ENCODE measurements around the gene RTN3. TPM values are rescaled to one million over a fixed set of nuclear protein-coding genes. Genes with fewer than 3 reads are reported as not detected.

Gene RTN3
- total and polyA plus RNA-seq, 9 of the 15 experiments (the other 6 are each of a cell fraction or from before 2014, with no cell fraction given): 41.6 to 169 (median 93.5) TPM

DNA sequence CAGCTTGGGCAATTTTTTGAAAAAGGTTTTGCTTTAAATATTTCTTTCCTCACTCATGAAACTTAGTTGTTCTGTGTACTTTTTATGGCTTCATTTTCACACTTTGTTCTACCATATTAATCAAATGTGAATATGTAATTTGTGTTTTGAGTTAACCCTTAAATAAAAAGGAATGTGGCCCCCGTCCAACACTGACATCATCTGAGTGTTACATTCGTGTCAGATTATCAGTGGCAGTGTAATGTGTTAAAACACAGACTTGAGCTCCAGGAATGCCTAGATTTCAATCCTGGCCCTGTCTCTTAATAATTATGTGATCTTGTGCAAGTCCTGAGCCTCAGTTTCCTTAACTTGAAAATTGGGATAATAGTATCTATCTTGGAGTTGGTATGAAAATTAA is 5.6 kb downstream of the RTN3 start:
- H3K4me2 ChIP-seq (ENCODE audit: insufficient read depth, low read length): no peak overlapping the region
- peaks cover 21 to 51% of the 10 kb centered on the region in 2 experiments for H3K4me1 ChIP-seq (replicated peaks in 1 of 2; ENCODE audit: control insufficient read depth in 2 of 2, insufficient read depth in 2 of 2, low read length in 2 of 2)
- no peaks in the 10 kb centered on the region for H3K9me3 ChIP-seq (replicated peaks; ENCODE audit: control insufficient read depth, insufficient read depth, low read depth, low read length)
- H3K4me3 ChIP-seq: no peak overlapping the region
- no peak overlapping the region for H2AFZ ChIP-seq (ENCODE audit: low read depth, low read length)
- H3K27me3 ChIP-seq (ENCODE audit: control insufficient read depth in 2 of 2, insufficient read depth in 2 of 2, low read length in 2 of 2): no peaks in the 10 kb centered on the region
- H3K9me1 ChIP-seq (ENCODE audit: control insufficient read depth, insufficient read depth, low read length): no peaks in the 10 kb centered on the region
- ChIA-PET CTCF (ENCODE audit: low intra/inter-chr PET ratio) (no interaction called here), POLR2A (interaction anchor here (0.6 to 2.4 kb wide), 5 partner anchors 8 to 270 kb away, joined by 3 to 7 read pairs (median 3); no protein-coding TSS in a partner anchor)
- DNase-seq (ENCODE audit: extremely low read depth in 1 of 4, low spot score in 3 of 4) (no peak), ATAC-seq (no peak), FAIRE-seq (no peak)
- H4K20me1 ChIP-seq (replicated peaks; ENCODE audit: control insufficient read depth, insufficient read depth, low read length): peaks cover 8% of the 10 kb centered on the region
- WGBS (ENCODE audit: insufficient coverage, low coverage, missing lambda C conversion rate): 22% methylated on average over 2 of the region's 2 CpGs
- H3K36me3 ChIP-seq (ENCODE audit: control insufficient read depth, insufficient read depth, low read length): peaks cover 18% of the 10 kb centered on the region; the same call in 2 of the 3 replicates
- no peak overlapping the region for H3K27ac ChIP-seq (ENCODE audit: extremely low read depth, low read depth, low read length)
- peaks cover 97% of the 10 kb centered on the region for H3K79me2 ChIP-seq (ENCODE audit: control insufficient read depth, insufficient read depth, low read length)
- BruUV-seq (replicated peaks): no TSS peak
- intact Hi-C loops (cut with micrococcal nuclease) (no loop called here), in situ Hi-C loops (cut with MboI) (no loop called here)
- no peak overlapping the region for H3K9ac ChIP-seq (ENCODE audit: insufficient read depth in 1 of 2, low read depth in 2 of 2, low read length in 2 of 2)
- TF ChIP-seq SMARCA4 (IDR thresholded peaks at IDR 0.05) (no peak), JUND (IDR thresholded peaks at IDR 0.05; ENCODE audit: borderline replicate concordance, low read depth, low read length) (0 out of 2 replicates have a peak, but pooled peaks have one; percentile 14), JUND (tag; IDR thresholded peaks at IDR 0.05; ENCODE audit: borderline replicate concordance, low read depth, low read length) (no peak), NFIC (IDR thresholded peaks at IDR 0.05) (0 out of 2 replicates have a peak, but pooled peaks have one; percentile 13), STAT5B (CRISPR knock-in tag; IDR thresholded peaks at IDR 0.05) (no peak), ATF7 (IDR thresholded peaks at IDR 0.05) (peak; percentile 30; the same call in 1 of the 2 replicates)

DNA sequence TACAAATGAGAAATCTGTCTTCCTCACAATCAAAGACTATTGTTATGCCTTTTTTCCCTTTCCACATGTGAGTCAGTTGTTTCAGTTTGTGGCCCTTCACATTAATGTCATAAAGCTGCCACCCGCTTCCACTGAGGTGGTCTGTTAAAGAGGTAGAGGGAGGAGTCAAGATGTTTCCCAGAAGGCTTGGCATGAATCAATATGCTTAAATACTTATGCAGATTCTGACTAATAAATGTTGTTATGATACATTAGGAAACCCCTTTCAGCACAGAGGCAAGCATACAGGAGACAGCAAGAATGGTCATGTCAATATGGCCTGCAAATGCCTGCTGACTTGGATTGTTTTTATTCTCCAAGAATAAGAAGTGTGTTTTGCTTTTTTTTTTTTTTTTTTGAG is 6.5 kb downstream of the RTN3 start:
- in situ Hi-C loops (cut with MboI): no loop called here
- H3K27ac ChIP-seq (ENCODE audit: extremely low read depth, low read depth, low read length): no peak overlapping the region; the same call in 2 of the 3 replicates
- ChIA-PET POLR2A (interaction anchor here (0.8 to 1.8 kb wide), 3 partner anchors 15 to 189 kb away, joined by 3 to 6 read pairs (median 3); no protein-coding TSS in a partner anchor), CTCF (ENCODE audit: low intra/inter-chr PET ratio) (no interaction called here)
- 84% methylated on average over 1 of the region's 1 CpG for WGBS (ENCODE audit: insufficient coverage, low coverage, missing lambda C conversion rate)
- H3K4me3 ChIP-seq: no peak overlapping the region
- H3K79me2 ChIP-seq (ENCODE audit: control insufficient read depth, insufficient read depth, low read length): peaks cover 96% of the 10 kb centered on the region
- peaks cover 21 to 51% of the 10 kb centered on the region in 2 experiments for H3K4me1 ChIP-seq (replicated peaks in 1 of 2; ENCODE audit: control insufficient read depth in 2 of 2, insufficient read depth in 2 of 2, low read length in 2 of 2)
- H3K4me2 ChIP-seq (ENCODE audit: insufficient read depth, low read length): no peak overlapping the region
- H3K36me3 ChIP-seq (ENCODE audit: control insufficient read depth, insufficient read depth, low read length): peaks cover 18% of the 10 kb centered on the region; the same call in 2 of the 3 replicates
- H3K27me3 ChIP-seq (ENCODE audit: control insufficient read depth in 2 of 2, insufficient read depth in 2 of 2, low read length in 2 of 2): no peaks in the 10 kb centered on the region
- H3K9me1 ChIP-seq (ENCODE audit: control insufficient read depth, insufficient read depth, low read length): no peaks in the 10 kb centered on the region
- no peak for DNase-seq (ENCODE audit: extremely low read depth in 1 of 4, low spot score in 3 of 4)
- BruUV-seq (replicated peaks): no TSS peak
- no peak for ATAC-seq
- 0 out of 2 replicates have a peak, but pooled peaks cover 1% of the 10 kb centered on the region for H4K20me1 ChIP-seq (replicated peaks; ENCODE audit: control insufficient read depth, insufficient read depth, low read length)
- no peak overlapping the region for H3K9ac ChIP-seq (ENCODE audit: insufficient read depth in 1 of 2, low read depth in 2 of 2, low read length in 2 of 2)
- no peaks in the 10 kb centered on the region for H3K9me3 ChIP-seq (replicated peaks; ENCODE audit: control insufficient read depth, insufficient read depth, low read depth, low read length)
- FAIRE-seq: no peak
- no peak overlapping the region for H2AFZ ChIP-seq (ENCODE audit: low read depth, low read length)
- intact Hi-C loops (cut with micrococcal nuclease): no loop called here
- no peak for TF ChIP-seq ZNF830 (CRISPR knock-in tag; IDR thresholded peaks at IDR 0.05)
- no peak for TF ChIP-seq JUNB (CRISPR knock-in tag; conservative IDR thresholded peaks at IDR 0.05)
- TF ChIP-seq, protein P1, sequence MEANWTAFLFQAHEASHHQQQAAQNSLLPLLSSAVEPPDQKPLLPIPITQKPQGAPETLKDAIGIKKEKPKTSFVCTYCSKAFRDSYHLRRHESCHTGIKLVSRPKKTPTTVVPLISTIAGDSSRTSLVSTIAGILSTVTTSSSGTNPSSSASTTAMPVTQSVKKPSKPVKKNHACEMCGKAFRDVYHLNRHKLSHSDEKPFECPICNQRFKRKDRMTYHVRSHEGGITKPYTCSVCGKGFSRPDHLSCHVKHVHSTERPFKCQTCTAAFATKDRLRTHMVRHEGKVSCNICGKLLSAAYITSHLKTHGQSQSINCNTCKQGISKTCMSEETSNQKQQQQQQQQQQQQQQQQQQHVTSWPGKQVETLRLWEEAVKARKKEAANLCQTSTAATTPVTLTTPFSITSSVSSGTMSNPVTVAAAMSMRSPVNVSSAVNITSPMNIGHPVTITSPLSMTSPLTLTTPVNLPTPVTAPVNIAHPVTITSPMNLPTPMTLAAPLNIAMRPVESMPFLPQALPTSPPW (CRISPR knock-in tag; IDR thresholded peaks at IDR 0.05): no peak
- TF ChIP-seq, protein P2, sequence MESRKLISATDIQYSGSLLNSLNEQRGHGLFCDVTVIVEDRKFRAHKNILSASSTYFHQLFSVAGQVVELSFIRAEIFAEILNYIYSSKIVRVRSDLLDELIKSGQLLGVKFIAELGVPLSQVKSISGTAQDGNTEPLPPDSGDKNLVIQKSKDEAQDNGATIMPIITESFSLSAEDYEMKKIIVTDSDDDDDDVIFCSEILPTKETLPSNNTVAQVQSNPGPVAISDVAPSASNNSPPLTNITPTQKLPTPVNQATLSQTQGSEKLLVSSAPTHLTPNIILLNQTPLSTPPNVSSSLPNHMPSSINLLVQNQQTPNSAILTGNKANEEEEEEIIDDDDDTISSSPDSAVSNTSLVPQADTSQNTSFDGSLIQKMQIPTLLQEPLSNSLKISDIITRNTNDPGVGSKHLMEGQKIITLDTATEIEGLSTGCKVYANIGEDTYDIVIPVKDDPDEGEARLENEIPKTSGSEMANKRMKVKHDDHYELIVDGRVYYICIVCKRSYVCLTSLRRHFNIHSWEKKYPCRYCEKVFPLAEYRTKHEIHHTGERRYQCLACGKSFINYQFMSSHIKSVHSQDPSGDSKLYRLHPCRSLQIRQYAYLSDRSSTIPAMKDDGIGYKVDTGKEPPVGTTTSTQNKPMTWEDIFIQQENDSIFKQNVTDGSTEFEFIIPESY (CRISPR knock-in tag; IDR thresholded peaks at IDR 0.05): 0 out of 2 replicates have a peak, but pooled peaks have one; percentile 8
- TF ChIP-seq, protein P3, sequence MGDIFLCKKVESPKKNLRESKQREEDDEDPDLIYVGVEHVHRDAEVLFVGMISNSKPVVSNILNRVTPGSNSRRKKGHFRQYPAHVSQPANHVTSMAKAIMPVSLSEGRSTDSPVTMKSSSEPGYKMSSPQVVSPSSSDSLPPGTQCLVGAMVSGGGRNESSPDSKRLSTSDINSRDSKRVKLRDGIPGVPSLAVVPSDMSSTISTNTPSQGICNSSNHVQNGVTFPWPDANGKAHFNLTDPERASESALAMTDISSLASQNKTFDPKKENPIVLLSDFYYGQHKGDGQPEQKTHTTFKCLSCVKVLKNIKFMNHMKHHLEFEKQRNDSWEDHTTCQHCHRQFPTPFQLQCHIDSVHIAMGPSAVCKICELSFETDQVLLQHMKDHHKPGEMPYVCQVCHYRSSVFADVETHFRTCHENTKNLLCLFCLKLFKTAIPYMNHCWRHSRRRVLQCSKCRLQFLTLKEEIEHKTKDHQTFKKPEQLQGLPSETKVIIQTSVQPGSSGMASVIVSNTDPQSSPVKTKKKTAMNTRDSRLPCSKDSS (IDR thresholded peaks at IDR 0.05; ENCODE audit: low read depth, partially characterized antibody): no peak
- no peak for TF ChIP-seq PML (IDR thresholded peaks at IDR 0.05; ENCODE audit: low read length)

Measured in K562 (cell line).